ENCODE measurements around the gene UGGT1. TPM values are rescaled to one million over a fixed set of nuclear protein-coding genes. Genes with fewer than 3 reads are reported as not detected.

UGGT1 gene
- total RNA-seq, 1 experiment from 2014 or later = 55.9 TPM

DNA sequence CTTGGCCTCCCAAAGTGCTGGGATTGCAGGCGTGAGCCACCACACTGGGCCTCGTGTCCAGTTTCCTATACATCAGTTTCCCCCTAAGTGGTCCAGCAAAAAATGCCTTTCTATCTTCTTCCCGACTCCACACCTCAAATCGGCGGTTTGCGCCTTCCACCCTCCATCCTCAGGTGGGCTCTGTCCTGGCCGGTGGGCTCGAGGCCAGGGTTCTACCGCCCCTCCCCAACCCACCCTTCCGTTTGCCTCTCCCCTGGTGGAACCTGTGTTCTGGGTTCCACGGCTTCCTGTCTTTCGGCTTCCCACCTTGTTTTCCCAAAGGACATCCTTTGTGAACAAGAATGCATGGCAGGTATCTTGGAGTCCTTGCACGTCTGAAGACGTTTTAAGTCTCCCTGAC is 123.3 kb downstream of the UGGT1 start:
- DNase-seq = no peak
- Mint-ChIP-seq H3K9me3 (peaks cover 10 to 15% of the 10 kb centered on the region in 2 experiments), H3K36me3 (ENCODE audit: insufficient read depth in 1 of 3, low read depth in 3 of 3) (peaks cover 0 to 2% (median 0%) of the 10 kb centered on the region in 3 experiments; a peak in 3 of 7 replicates), H3K4me1 (no peaks in the 10 kb centered on the region), H3K27ac (no peak overlapping the region), H3K4me3 (no peak overlapping the region), H3K27me3 (ENCODE audit: low read depth) (peaks cover 5% of the 10 kb centered on the region)
- Histone ChIP-seq H4K8ac (replicated peaks; ENCODE audit: insufficient read length, low read depth, low read length) (no peak overlapping the region), H3K79me1 (ENCODE audit: insufficient read depth, low read depth, low read length, poor library complexity, severe bottlenecking) (no peaks in the 10 kb centered on the region), H2AFZ (ENCODE audit: low read length) (no peak overlapping the region), H3K14ac (ENCODE audit: insufficient read depth, low read length) (no peak overlapping the region), H2BK5ac (ENCODE audit: insufficient read length, low read length) (no peak overlapping the region), H3K23me2 (ENCODE audit: insufficient read length, low read depth, low read length, poor library complexity, severe bottlenecking) (no peaks in the 10 kb centered on the region), H3K4me1 (ENCODE audit: insufficient read depth, low read length) (no peaks in the 10 kb centered on the region), H3K18ac (ENCODE audit: insufficient read length, low read depth, low read length) (no peak overlapping the region), H3K4ac (ENCODE audit: low read depth, low read length) (no peak overlapping the region), H3K27ac (ENCODE audit: insufficient read length, low read depth, low read length) (no peak overlapping the region), H4K20me1 (ENCODE audit: control insufficient read depth, insufficient read depth, insufficient read length) (no peaks in the 10 kb centered on the region), H4K5ac (ENCODE audit: insufficient read length, low read depth, low read length) (no peak overlapping the region), H4K91ac (ENCODE audit: insufficient read length, low read depth, low read length) (no peak overlapping the region), H3T11ph (ENCODE audit: low read length) (no peak overlapping the region), H3K56ac (ENCODE audit: insufficient read length, low read depth, low read length) (no peak overlapping the region), H3K27me3 (ENCODE audit: insufficient read depth, low read length) (no peaks in the 10 kb centered on the region), H3K23ac (ENCODE audit: insufficient read length, low read depth, low read length) (no peak overlapping the region), H2BK15ac (ENCODE audit: low read depth, low read length) (no peak overlapping the region), H2BK12ac (ENCODE audit: insufficient read length, low read depth, low read length) (no peak overlapping the region), H2AK5ac (ENCODE audit: insufficient read length, low read length) (no peak overlapping the region), H3K9me3 (ENCODE audit: control insufficient read depth, low read depth, low read length) (no peaks in the 10 kb centered on the region), H3K79me2 (ENCODE audit: insufficient read depth, low read length) (no peaks in the 10 kb centered on the region), H3K4me2 (ENCODE audit: insufficient read depth, insufficient read length, low read length) (no peak overlapping the region), H2BK120ac (ENCODE audit: low read depth, low read length, poor library complexity, severe bottlenecking) (no peak overlapping the region), H3K9ac (ENCODE audit: extremely low read depth, insufficient read length, low read length) (no peak overlapping the region), H2BK20ac (ENCODE audit: low read depth, low read length, poor library complexity, severe bottlenecking) (no peak overlapping the region)
- TF ChIP-seq, protein P1, sequence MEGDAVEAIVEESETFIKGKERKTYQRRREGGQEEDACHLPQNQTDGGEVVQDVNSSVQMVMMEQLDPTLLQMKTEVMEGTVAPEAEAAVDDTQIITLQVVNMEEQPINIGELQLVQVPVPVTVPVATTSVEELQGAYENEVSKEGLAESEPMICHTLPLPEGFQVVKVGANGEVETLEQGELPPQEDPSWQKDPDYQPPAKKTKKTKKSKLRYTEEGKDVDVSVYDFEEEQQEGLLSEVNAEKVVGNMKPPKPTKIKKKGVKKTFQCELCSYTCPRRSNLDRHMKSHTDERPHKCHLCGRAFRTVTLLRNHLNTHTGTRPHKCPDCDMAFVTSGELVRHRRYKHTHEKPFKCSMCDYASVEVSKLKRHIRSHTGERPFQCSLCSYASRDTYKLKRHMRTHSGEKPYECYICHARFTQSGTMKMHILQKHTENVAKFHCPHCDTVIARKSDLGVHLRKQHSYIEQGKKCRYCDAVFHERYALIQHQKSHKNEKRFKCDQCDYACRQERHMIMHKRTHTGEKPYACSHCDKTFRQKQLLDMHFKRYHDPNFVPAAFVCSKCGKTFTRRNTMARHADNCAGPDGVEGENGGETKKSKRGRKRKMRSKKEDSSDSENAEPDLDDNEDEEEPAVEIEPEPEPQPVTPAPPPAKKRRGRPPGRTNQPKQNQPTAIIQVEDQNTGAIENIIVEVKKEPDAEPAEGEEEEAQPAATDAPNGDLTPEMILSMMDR (conservative IDR thresholded peaks at IDR 0.05) = no peak
- no CpG with 5 or more reads among the region's 14 CpGs for WGBS (ENCODE audit: extremely low coverage, insufficient read length, low lambda C conversion rate)

Data from H9 (cell line).